NCI-H2227 (cell line): ENCODE results near the gene CDCA7.
"Not testable (repeated sequence)": the region's sequence is repeated elsewhere in the genome, so short reads cannot be mapped to it uniquely, and the experiment has no call there.

Experiments used
- DNase-seq: peaks from one replicate; lab custom pipeline; 2025; ENCODE audit not compliant: unreplicated experiment; lab: John Stamatoyannopoulos, UW

The CDCA7 gene

GRCh38 chr2:173354582-173355131, at the start of gene CDCA7:
Gene CDCA7 (plus strand): TSS chr2:173354872. CDS start chr2:173354964, 92 bp downstream.
- peak; percentile 90 for DNase-seq

- DNase-seq = no peak
These were observed 49.4 kb upstream of the CDCA7 start for GRCh38 chr2:173305303-173305702.

- no peak for DNase-seq
These were observed 47.4 kb upstream of the CDCA7 start for GRCh38 chr2:173307293-173307692.

GRCh38 chr2:173309370-173309769, 45.3 kb upstream of the CDCA7 start:
- not testable (repeated sequence) for DNase-seq

- no peak for DNase-seq
These were observed 42.6 kb upstream of the CDCA7 start for GRCh38 chr2:173311844-173312606.

- DNase-seq = no peak
These were observed 31.3 kb upstream of the CDCA7 start for GRCh38 chr2:173323371-173323770.

GRCh38 chr2:173326806-173327205, 27.9 kb upstream of the CDCA7 start:
- DNase-seq = no peak

- DNase-seq = no peak
These were observed 27.3 kb upstream of the CDCA7 start for GRCh38 chr2:173327421-173327820.

- DNase-seq = not testable (repeated sequence)
These were observed 21.7 kb upstream of the CDCA7 start for GRCh38 chr2:173333003-173333402.

- DNase-seq = no peak
These were observed 14.9 kb upstream of the CDCA7 start for GRCh38 chr2:173339807-173340206.

- DNase-seq = no peak
These were observed 10.8 kb upstream of the CDCA7 start for GRCh38 chr2:173343921-173344320.

- DNase-seq = no peak
These were observed 8.6 kb upstream of the CDCA7 start for GRCh38 chr2:173346035-173346434.

- DNase-seq = peak; percentile 94
These were observed 7.1 kb upstream of the CDCA7 start for GRCh38 chr2:173347305-173348168.

GRCh38 chr2:173349287-173349686, 5.4 kb upstream of the CDCA7 start:
- DNase-seq = no peak

- no peak for DNase-seq
These were observed 4.3 kb upstream of the CDCA7 start for GRCh38 chr2:173350383-173350782.

GRCh38 chr2:173351879-173352278, 2.8 kb upstream of the CDCA7 start:
- DNase-seq = no peak

GRCh38 chr2:173353556-173353955, 1.1 kb upstream of the CDCA7 start:
- peak; percentile 28 for DNase-seq

GRCh38 chr2:173354073-173354581, 545 bp upstream of the CDCA7 start:
- DNase-seq = no peak

GRCh38 chr2:173355132-173355865, 627 bp downstream of the CDCA7 start:
- peak; percentile 75 for DNase-seq

GRCh38 chr2:173355866-173356508, 1.3 kb downstream of the CDCA7 start:
- no peak for DNase-seq
